Fibroblast of lung (primary cell): ENCODE measurements around the gene AADAT.

Source experiments
- CTCF ChIP-seq, 2 donors: IDR thresholded peaks in 1 of 2; conservative IDR thresholded peaks in 1 of 2; 1 replicate in 1 of 2; 2 replicates in 1 of 2; pipeline ENCODE4 v1.5.1; 2011 to 2012; ENCODE audit warnings: low read length in 2 of 2, control low read depth in 1 of 2, inconsistent platforms in 1 of 2, low read depth in 1 of 2, mild to moderate bottlenecking in 1 of 2
- EZH2 ChIP-seq: IDR thresholded peaks from 2 replicates; pipeline ENCODE4 v1.5.1; 2012; ENCODE audit warnings: low read length, control low read depth, mild to moderate bottlenecking; ENCODE audit errors: missing control alignments

- no peak for TF ChIP-seq CTCF (conservative IDR thresholded peaks at IDR 0.05 in 1 of 2, IDR thresholded peaks at IDR 0.05 in 1 of 2; ENCODE audit: low read depth in 1 of 2, low read length in 2 of 2)
- TF ChIP-seq EZH2, result no peak
Measured at GRCh38 chr4:170017252-170017651, 72.5 kb downstream of the AADAT start.
